ENCODE data around the gene TERB1. TPM values are rescaled to one million over a fixed set of nuclear protein-coding genes. Genes with fewer than 3 reads are reported as not detected.

TERB1 gene
- total RNA-seq, 4 donors from 2014 or later: not detected

- H3K27ac ChIP-seq: no peak overlapping the region
- intact Hi-C loops (cut with DNase I): no loop called here
These were observed 47.2 kb downstream of the TERB1 start for GRCh38 chr16:66754211-66754610.

GRCh38 chr16:66752958-66753357 is 48.4 kb downstream of the TERB1 start:
- peaks cover 0 to 15% (median 0%) of the 10 kb centered on the region in 3 donors for H3K36me3 ChIP-seq
- H3K4me3 ChIP-seq: no peak overlapping the region
- H3K27me3 ChIP-seq: no peaks in the 10 kb centered on the region
- peaks cover 13 to 39% (median 23%) of the 10 kb centered on the region in 3 donors for H3K4me1 ChIP-seq
- intact Hi-C loops (cut with DNase I): no loop called here
- no peak for TF ChIP-seq CTCF (IDR thresholded peaks at IDR 0.05)
- TF ChIP-seq POLR2A (IDR thresholded peaks at IDR 0.05): no peak
- no peak for DNase-seq
- no peaks in the 10 kb centered on the region for H3K9me3 ChIP-seq
- 93 to 94% methylated on average over 2 of the region's 2 CpGs for WGBS, 2 donors
- H3K27ac ChIP-seq: no peak overlapping the region

More at GRCh38 chr16:66754211-66754610, 47.2 kb downstream of the TERB1 start:
- TF ChIP-seq POLR2A (IDR thresholded peaks at IDR 0.05): no peak
- no peak for TF ChIP-seq CTCF (IDR thresholded peaks at IDR 0.05)
- Histone ChIP-seq H3K27me3 (peaks cover 0 to 3% (median 0%) of the 10 kb centered on the region in 4 donors), H3K4me3 (no peak overlapping the region), H3K4me1 (peaks cover 13 to 29% (median 18%) of the 10 kb centered on the region in 3 donors), H3K9me3 (no peaks in the 10 kb centered on the region), H3K36me3 (peaks cover 0 to 2% (median 0%) of the 10 kb centered on the region in 3 donors)
- 93 to 100% methylated on average over 2 of the region's 2 CpGs for WGBS, 2 donors
- DNase-seq: no peak

GRCh38 chr16:66752379-66752778 is 49.0 kb downstream of the TERB1 start:
- no peak for DNase-seq
- no peaks in the 10 kb centered on the region for H3K9me3 ChIP-seq
- H3K27me3 ChIP-seq: no peaks in the 10 kb centered on the region
- peaks cover 0 to 21% (median 0%) of the 10 kb centered on the region in 3 donors for H3K36me3 ChIP-seq
- no peak for TF ChIP-seq POLR2A (IDR thresholded peaks at IDR 0.05)
- H3K27ac ChIP-seq: peak overlapping the region in 1 of 4 donors; percentile 98
- intact Hi-C loops (cut with DNase I): no loop called here
- H3K4me1 ChIP-seq: peaks cover 13 to 41% (median 23%) of the 10 kb centered on the region in 3 donors
- WGBS, 2 donors: 35 to 44% methylated on average over 6 of the region's 6 CpGs
- peak overlapping the region; percentile 85 to 99 (median 96) for H3K4me3 ChIP-seq

- peaks cover 0 to 25% (median 0%) of the 10 kb centered on the region in 3 donors for H3K36me3 ChIP-seq
- WGBS, 2 donors: 30 to 32% methylated on average over 2 to 3 of the region's 3 CpGs
- DNase-seq: no peak
- H3K27ac ChIP-seq: peak overlapping the region; percentile 94 to 98 (median 97)
- peak overlapping the region; percentile 85 to 99 (median 96) for H3K4me3 ChIP-seq
- H3K9me3 ChIP-seq: no peaks in the 10 kb centered on the region
- H3K4me1 ChIP-seq: peaks cover 13 to 45% (median 23%) of the 10 kb centered on the region in 3 donors
- intact Hi-C loops (cut with DNase I): no loop called here
- TF ChIP-seq CTCF (IDR thresholded peaks at IDR 0.05): no peak
- TF ChIP-seq POLR2A (IDR thresholded peaks at IDR 0.05): no peak
- H3K27me3 ChIP-seq: no peaks in the 10 kb centered on the region
These were observed 49.4 kb downstream of the TERB1 start for GRCh38 chr16:66751992-66752322.

GRCh38 chr16:66751303-66751991 is 49.9 kb downstream of the TERB1 start, which contains the start of gene DYNC1LI2:
Gene DYNC1LI2, minus strand, starts transcription at chr16:66751609. Its CDS starts 18 bp downstream, at chr16:66751591.
- H3K36me3 ChIP-seq: peaks cover 0 to 30% (median 0%) of the 10 kb centered on the region in 3 donors
- H3K27me3 ChIP-seq: no peaks in the 10 kb centered on the region
- intact Hi-C loops (cut with DNase I): no loop called here
- no peak for DNase-seq
- TF ChIP-seq POLR2A (IDR thresholded peaks at IDR 0.05) (peak in 1 of 4 donors; percentile 34), CTCF (IDR thresholded peaks at IDR 0.05) (peak; percentile 68 to 96 (median 93))
- peaks cover 13 to 50% (median 23%) of the 10 kb centered on the region in 3 donors for H3K4me1 ChIP-seq
- H3K9me3 ChIP-seq: no peaks in the 10 kb centered on the region
- H3K27ac ChIP-seq: peak within 1 kb of the TSS; percentile 94 to 98 (median 97)
- WGBS, 2 donors: 0% methylated on average over 1 of the region's 90 CpGs; no CpG with 5 or more reads in 1 of the 2 donors
- peak within 1 kb of the TSS; percentile 85 to 99 (median 96) for H3K4me3 ChIP-seq
